D721Med (cell line): ENCODE results near the gene LYZL4.

ENCODE experiments used
- DNase-seq: peaks from one replicate; pipeline ENCODE4 v3.0.0; 2011; ENCODE audit warnings: low spot score; ENCODE audit not compliant: insufficient read length
- FAIRE-seq: peaks from 2 replicates; lab custom pipeline; 2011; peaks lifted over from hg19 to GRCh38; lab: Jason Lieb, UNC
- CTCF ChIP-seq: IDR thresholded peaks from 2 replicates; pipeline ENCODE4 v1.5.1; 2012; ENCODE audit warnings: mild to moderate bottlenecking, control low read depth; ENCODE audit not compliant: insufficient read depth; ENCODE audit errors: missing control alignments

LYZL4 gene

GRCh38 chr3:42357335-42357734 is 53.1 kb downstream of the LYZL4 start:
- FAIRE-seq (no peak), DNase-seq (no peak)
- TF ChIP-seq CTCF: no peak

- TF ChIP-seq CTCF: no peak
- FAIRE-seq: no peak
- DNase-seq: no peak
Measured at GRCh38 chr3:42355612-42356011, 54.8 kb downstream of the LYZL4 start.

GRCh38 chr3:42353631-42354030 is 56.8 kb downstream of the LYZL4 start:
- TF ChIP-seq CTCF: no peak
- FAIRE-seq (no peak), DNase-seq (no peak)

- no peak for TF ChIP-seq CTCF
- no peak for DNase-seq
- FAIRE-seq: no peak
Measured at GRCh38 chr3:42351207-42351606, 59.2 kb downstream of the LYZL4 start.

- no peak for DNase-seq
- no peak for FAIRE-seq
Measured at GRCh38 chr3:42349765-42350594, 60.4 kb downstream of the LYZL4 start.

GRCh38 chr3:42347928-42348327 is 62.5 kb downstream of the LYZL4 start:
- no peak for TF ChIP-seq CTCF
- DNase-seq: no peak
- no peak for FAIRE-seq

More at GRCh38 chr3:42349765-42350594, 60.4 kb downstream of the LYZL4 start:
- no peak for TF ChIP-seq CTCF
